NOMO-1 treated with DMSO at 0.1 percent for 48 hours (cell line): ENCODE data around the gene FNIP2.
A peak's percentile ranks its signal among the peaks of the same experiment; 100 is the strongest.
"Not testable (repeated sequence)": the region's sequence is repeated elsewhere in the genome, so short reads cannot be mapped to it uniquely, and the experiment has no call there.

Experiments used
- DNase-seq: peaks from one replicate; lab custom pipeline; 2025; ENCODE audit not compliant: unreplicated experiment; lab: John Stamatoyannopoulos, UW

FNIP2 gene

DNA sequence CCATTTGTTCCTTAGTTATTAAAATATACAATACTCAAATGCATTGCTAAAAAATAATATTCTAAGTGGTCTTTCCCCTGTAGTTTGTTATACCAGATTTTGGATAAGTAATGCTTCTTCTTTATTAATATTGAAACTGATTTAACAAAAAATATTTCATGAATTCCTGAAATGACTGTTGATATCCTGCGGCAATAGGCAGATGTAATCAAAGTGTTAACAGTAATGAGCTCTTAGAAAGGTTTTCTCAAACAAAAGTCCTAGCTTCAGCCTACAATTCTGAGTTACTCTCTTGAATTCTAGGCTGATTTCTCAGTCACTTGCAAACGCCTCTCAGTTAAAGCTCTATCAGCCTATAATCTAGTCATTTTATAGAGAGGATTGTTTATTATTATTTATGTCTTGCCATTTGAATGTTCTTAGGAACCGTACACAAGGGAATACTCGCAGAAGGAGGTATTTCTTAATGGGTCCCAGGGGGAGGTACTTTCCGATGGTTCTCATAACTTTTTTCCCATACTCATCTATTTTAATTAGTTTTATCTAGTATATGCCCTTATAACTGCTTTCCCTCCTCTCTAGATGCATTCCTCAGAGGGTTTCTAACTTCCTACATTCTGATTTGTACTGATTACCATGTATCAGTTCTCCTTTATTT, 96.8 kb downstream of the FNIP2 start:
- DNase-seq = no peak

- DNase-seq = no peak
These were observed 100.2 kb downstream of the FNIP2 start for GRCh38 chr4:158869001-158869400.

- no peak for DNase-seq
These were observed 100.9 kb downstream of the FNIP2 start for GRCh38 chr4:158869761-158870160.

DNA sequence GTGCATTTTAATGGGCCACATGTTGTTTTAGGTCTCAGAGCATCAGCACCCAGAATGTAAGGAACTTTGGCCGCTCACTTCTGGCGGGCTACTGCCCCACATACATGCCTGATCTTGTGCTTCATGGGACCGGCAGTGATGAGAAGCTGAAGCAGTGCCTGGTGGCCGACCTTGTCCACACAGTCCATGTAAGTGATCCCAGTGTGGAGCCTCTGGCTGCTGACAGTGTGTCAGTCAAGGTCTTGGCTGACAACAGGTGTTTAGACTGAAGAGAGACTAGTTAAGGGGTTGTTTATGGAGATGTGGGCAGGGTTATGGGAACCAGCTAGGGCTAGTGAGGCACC, 101.4 kb downstream of the FNIP2 start:
- no peak for DNase-seq

- peak; percentile 12 for DNase-seq
These were observed 102.0 kb downstream of the FNIP2 start for GRCh38 chr4:158870626-158871334.

- DNase-seq = no peak
These were observed 102.5 kb downstream of the FNIP2 start for GRCh38 chr4:158871335-158871724.

DNA sequence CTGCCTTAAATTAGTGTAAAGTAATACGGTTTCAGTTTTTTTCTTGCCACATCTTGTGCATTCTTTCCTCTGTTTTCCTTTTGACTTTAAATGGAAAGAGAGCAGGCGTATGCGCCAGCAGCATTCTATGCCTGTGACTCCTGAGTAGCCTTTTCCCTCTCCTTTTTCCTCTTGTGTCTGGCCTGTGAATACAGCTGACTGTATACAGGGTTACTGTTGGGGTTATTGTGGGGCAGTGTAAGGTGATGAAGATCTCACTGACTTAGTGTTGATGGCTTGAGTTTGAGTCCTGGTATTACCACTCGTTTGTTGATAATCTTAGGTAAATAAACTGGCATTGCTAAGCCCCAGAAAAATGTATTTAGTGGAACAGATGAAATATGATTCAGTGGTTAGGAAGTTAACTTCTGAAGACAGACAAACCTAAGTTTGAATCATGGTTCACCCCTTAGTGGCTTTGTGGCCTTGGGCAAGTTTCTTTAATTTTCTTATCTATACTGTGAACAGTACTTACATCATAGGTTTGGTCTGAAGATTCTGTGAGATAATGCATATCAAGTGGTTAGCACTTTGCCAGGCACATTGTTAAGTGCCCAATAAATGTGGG, 105.1 kb downstream of the FNIP2 start:
- DNase-seq = no peak

DNA sequence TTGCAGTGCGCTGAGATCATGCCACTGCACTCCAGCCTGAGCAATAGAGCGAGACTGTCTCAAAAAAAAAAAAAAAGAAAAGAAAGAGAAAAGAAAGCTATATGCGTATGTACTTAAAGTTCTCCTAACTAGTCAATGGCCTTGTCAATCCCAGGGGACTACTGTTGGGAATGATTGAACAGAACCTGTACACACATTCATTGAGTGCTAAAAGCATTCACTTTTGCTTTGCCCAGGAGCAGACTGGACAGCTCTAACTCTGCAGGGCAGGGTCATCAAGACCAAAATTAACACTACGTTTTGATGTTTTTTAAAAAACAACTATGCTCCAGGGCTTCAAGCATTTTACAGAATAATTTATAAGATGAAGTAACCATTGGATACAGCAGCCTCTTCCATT, 106.2 kb downstream of the FNIP2 start:
- DNase-seq = no peak

- DNase-seq = no peak
These were observed 106.6 kb downstream of the FNIP2 start for GRCh38 chr4:158875455-158875854.

GRCh38 chr4:158877069-158877468, 108.2 kb downstream of the FNIP2 start:
- DNase-seq = no peak

DNA sequence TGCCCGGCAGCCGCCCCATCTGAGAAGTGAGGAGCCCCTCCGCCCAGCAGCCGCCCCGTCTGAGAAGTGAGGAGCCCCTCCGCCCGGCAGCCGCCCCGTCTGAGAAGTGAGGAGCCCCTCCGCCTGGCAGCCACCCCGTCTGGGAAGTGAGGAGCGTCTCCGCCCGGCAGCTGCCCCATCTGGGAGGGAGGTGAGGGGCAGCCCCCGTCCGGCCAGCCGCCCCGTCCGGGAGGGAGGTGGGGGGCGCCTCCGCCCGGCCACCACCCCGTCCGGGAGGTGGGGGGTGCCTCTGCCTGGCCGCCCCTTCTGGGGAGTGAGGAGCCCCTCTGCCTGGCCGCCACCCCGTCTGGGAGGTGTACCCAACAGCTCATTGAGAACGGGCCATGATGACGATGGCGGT, 113.3 kb downstream of the FNIP2 start:
- DNase-seq = not testable (repeated sequence)

DNA sequence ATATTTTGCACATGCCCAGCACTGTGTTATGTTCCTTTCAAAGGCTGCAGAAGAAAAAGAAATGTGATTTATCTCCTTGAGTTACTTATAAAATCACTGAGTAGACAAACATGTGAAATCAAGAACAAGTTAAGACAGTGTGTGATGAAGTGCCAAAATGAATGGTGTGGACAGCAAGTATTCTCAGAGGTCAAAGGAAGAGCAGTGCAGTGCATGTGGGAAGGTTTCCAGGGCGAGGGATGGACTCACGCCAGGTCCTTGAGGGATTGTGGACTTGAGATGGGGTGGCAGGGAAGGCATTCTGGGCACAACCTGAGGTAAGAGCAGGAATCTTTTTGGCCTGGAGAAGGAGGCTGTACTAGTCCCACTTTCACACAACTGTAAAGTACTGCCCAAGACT, 115.5 kb downstream of the FNIP2 start:
- DNase-seq = no peak

GRCh38 chr4:158885564-158885963, 116.7 kb downstream of the FNIP2 start:
- DNase-seq = no peak

DNA sequence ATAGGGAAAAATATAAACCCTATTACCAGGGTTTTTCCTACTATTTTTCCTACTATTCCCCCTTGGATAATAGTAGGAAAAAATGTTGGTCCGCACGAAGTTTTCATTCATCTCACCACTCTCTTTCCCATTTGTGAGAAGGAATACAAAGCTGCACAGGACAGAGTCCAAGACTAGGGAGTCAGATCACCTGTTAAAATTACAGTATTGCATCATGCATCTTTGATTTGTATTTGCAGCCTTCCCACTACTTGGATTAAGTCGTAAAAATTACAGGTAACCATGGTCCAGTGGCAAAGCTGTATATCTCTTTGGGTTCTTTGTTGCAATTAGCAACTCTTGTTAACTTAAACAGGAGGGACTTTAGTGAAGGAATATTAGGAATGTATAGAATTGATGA, 121.5 kb downstream of the FNIP2 start:
- DNase-seq = no peak

- no peak for DNase-seq
These were observed 122.4 kb downstream of the FNIP2 start for GRCh38 chr4:158891256-158891655.

- no peak for DNase-seq
These were observed 126.0 kb downstream of the FNIP2 start for GRCh38 chr4:158894826-158895225.

DNA sequence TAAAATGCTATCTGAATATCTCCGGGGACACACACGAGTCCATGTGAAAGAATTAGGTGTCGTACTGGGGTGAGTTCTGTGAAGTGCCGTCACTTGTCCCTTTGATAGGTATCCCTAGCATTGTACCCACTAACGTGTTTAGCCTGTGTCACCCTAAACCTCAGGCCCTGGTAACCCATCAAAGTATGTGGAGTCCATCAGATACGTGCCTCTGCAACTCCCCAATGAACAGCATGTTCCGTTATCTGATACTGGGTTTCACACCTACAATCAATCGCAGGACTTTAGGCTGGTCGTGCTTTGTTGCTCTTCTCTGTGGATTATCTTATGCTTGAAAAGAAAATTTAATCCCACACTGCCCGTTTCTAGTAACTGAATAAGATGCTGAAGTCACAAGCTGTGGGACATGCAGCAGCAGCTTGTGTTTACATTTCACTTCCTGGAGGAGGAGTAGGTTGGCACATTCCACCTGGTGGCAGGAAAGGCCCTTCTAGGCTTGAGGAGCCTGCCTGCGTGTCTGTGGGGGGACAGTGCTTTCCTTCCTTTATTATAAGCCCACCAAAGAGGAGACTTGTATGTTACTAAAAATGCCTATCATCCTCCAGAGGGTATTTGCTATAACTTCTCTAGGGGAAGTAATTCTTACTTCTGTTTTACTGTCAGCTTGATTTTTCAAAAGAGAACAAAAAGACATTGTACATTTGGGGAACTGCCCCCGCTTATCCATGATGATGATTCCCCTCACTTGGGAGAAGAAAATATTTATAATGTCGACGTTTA, 127.2 kb downstream of the FNIP2 start:
- no peak for DNase-seq

GRCh38 chr4:158896577-158897238, 127.9 kb downstream of the FNIP2 start:
- DNase-seq = not testable (repeated sequence)

DNA sequence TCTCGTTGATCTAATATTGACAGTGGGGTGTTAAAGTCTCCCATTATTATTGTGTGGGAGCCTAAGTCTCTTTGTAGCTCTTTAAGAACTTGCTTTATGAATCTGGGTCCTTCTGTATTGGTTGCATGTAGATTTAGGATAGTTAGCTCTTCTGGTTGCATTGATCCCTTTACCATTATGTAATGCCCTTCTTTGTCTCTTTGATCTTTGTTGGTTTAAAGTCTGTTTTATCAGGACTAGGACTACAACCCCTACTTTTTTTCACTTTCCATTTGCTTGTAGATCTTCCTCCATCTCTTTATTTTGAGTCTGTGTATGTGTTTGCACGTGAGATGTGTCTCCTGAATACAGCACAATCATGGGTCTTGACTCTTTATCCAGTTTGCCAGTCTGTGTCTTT, 131.6 kb downstream of the FNIP2 start:
- not testable (repeated sequence) for DNase-seq

GRCh38 chr4:158902280-158903078, 133.7 kb downstream of the FNIP2 start:
- DNase-seq = not testable (repeated sequence)
